Stimulated activated CD8-positive, alpha-beta memory T cell treated with anti-CD3 and anti-CD28 coated beads, Interleukin-7, amount 100 ng/mL, for 24 hours (primary cell): ENCODE results near the gene CENPF.
"Not testable (repeated sequence)": the region's sequence is repeated elsewhere in the genome, so short reads cannot be mapped to it uniquely, and the experiment has no call there.

Experiments
- DNase-seq: peaks from one replicate; pipeline ENCODE4 v3.0.0-alpha.2; 2020; ENCODE audit warnings: low read depth

The CENPF gene

GRCh38 chr1:214583113-214583512 lies 19.9 kb upstream of the CENPF start:
- DNase-seq, result no peak

- no peak for DNase-seq
Observed at GRCh38 chr1:214583824-214584554, 19.0 kb upstream of the CENPF start.

- DNase-seq, result no peak
Observed at GRCh38 chr1:214584805-214585766, 17.9 kb upstream of the CENPF start.

- no peak for DNase-seq
Observed at GRCh38 chr1:214586621-214587020, 16.4 kb upstream of the CENPF start.

GRCh38 chr1:214587165-214587564 lies 15.8 kb upstream of the CENPF start:
- DNase-seq, result no peak

GRCh38 chr1:214588963-214589597 lies 13.9 kb upstream of the CENPF start:
- no peak for DNase-seq

GRCh38 chr1:214590696-214591095 lies 12.3 kb upstream of the CENPF start:
- no peak for DNase-seq

- DNase-seq, result not testable (repeated sequence)
Observed at GRCh38 chr1:214591918-214592317, 11.1 kb upstream of the CENPF start.

GRCh38 chr1:214593158-214593557 lies 9.8 kb upstream of the CENPF start:
- DNase-seq, result no peak

GRCh38 chr1:214603819-214604252 lies 841 bp downstream of the CENPF start:
- DNase-seq, result no peak

- no peak for DNase-seq
Observed at GRCh38 chr1:214604523-214604922, 1.5 kb downstream of the CENPF start.

GRCh38 chr1:214605484-214605883 lies 2.5 kb downstream of the CENPF start:
- not testable (repeated sequence) for DNase-seq

- DNase-seq, result not testable (repeated sequence)
Observed at GRCh38 chr1:214605933-214606925, 3.2 kb downstream of the CENPF start.

- DNase-seq, result not testable (repeated sequence)
Observed at GRCh38 chr1:214607492-214608215, 4.7 kb downstream of the CENPF start.

- DNase-seq, result not testable (repeated sequence)
Observed at GRCh38 chr1:214608216-214608783, 5.3 kb downstream of the CENPF start.

GRCh38 chr1:214608817-214609216 lies 5.8 kb downstream of the CENPF start:
- DNase-seq, result not testable (repeated sequence)

GRCh38 chr1:214609692-214610091 lies 6.7 kb downstream of the CENPF start:
- no peak for DNase-seq

GRCh38 chr1:214610136-214610535 lies 7.1 kb downstream of the CENPF start:
- not testable (repeated sequence) for DNase-seq

GRCh38 chr1:214615109-214615508 lies 12.1 kb downstream of the CENPF start:
- no peak for DNase-seq

GRCh38 chr1:214615871-214616270 lies 12.9 kb downstream of the CENPF start:
- no peak for DNase-seq
